ENCODE results near the gene SECISBP2. TPM values are rescaled to one million over a fixed set of nuclear protein-coding genes. Genes with fewer than 3 reads are reported as not detected.
A peak's percentile ranks its signal among the peaks of the same experiment; 100 is the strongest.
"Not testable (repeated sequence)": the region's sequence is repeated elsewhere in the genome, so short reads cannot be mapped to it uniquely, and the experiment has no call there.

The SECISBP2 gene
- total and polyA plus RNA-seq, 3 experiments from 2014 or later, result 22.4 to 37.0 (median 36.7) TPM

DNA sequence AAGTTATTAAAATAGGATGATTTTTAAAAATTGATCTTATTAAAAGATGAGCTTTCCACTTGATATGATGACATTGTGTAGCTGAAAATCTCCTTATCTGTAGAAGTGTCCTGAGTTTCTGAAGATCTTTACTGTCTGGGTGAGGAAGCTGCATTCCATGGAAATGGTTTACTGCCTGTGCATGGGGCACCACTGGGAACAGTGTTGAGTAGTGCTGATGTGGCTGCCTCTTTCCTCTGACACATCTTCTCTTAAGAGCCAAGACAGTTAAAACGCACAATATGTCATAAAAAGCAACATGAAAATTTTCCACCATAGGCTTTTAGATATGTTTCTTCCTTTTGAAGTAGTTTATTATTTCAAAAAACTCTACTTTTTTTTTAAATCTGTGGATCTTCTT lies 24.6 kb downstream of the SECISBP2 start:
- Mint-ChIP-seq H3K27ac (peak overlapping the region in 1 of 8 donors; percentile 36), H3K36me3 (peaks cover 35 to 96% (median 57%) of the 10 kb centered on the region in 3 donors)

DNA sequence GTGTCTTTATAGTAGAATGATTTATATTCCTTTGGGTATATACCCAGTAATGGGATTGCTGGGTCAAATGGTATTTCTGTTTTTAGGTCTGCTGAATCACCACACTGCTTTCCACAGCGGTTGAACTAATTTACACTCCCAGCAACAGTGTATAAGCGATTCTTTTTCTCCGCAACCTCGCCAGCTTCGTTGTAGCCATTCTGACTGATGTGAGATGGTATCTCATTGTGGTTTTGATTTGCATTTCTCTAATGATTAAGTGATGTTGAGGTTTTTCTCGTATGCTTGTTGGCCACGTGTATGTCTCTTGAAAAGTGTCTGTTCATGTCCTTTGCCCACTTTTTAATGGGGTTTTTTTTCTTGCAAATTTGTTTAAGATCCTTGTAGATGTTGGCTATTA lies 25.5 kb downstream of the SECISBP2 start:
- H3K9me3 Mint-ChIP-seq; H3K4me3 ChIP-seq (ENCODE audit: low read length); DNase-seq; CTCF ChIA-PET; H3K27ac ChIP-seq (ENCODE audit: low read depth, low read length); H3K9me3 ChIP-seq (ENCODE audit: low read length); H3K4me3 Mint-ChIP-seq; H3K27me3 ChIP-seq (ENCODE audit: insufficient read depth, low read length, poor library complexity, severe bottlenecking); H3K4me1 ChIP-seq (ENCODE audit: insufficient read depth, low read length); H3K27me3 Mint-ChIP-seq; POLR2A ChIA-PET: not testable (repeated sequence)
- peak overlapping the region in 4 of 8 donors; percentile 2 to 43 (median 18) for H3K27ac Mint-ChIP-seq
- peaks cover 35 to 96% (median 53%) of the 10 kb centered on the region in 3 donors for H3K36me3 Mint-ChIP-seq
- peaks cover 14 to 55% (median 23%) of the 10 kb centered on the region in 3 donors for H3K4me1 Mint-ChIP-seq
- peaks cover 82% of the 10 kb centered on the region for H3K36me3 ChIP-seq (ENCODE audit: insufficient read depth, low read length)

More for the DNA sequence above, 24.6 kb downstream of the SECISBP2 start:
- H3K9me3 Mint-ChIP-seq, result no peaks in the 10 kb centered on the region
- ChIA-PET CTCF (no interaction called here), POLR2A (no interaction called here)
- DNase-seq, result no peak
- H3K4me3 Mint-ChIP-seq, result no peak overlapping the region
- H3K9me3 ChIP-seq (ENCODE audit: low read length), result no peaks in the 10 kb centered on the region
- no peaks in the 10 kb centered on the region for H3K27me3 ChIP-seq (ENCODE audit: insufficient read depth, low read length, poor library complexity, severe bottlenecking)
- H3K36me3 ChIP-seq (ENCODE audit: insufficient read depth, low read length), result peaks cover 81% of the 10 kb centered on the region
- no peaks in the 10 kb centered on the region for H3K4me1 ChIP-seq (ENCODE audit: insufficient read depth, low read length)
- no peak overlapping the region for H3K4me3 ChIP-seq (ENCODE audit: low read length)
- H3K27ac ChIP-seq (ENCODE audit: low read depth, low read length), result no peak overlapping the region
- peaks cover 16 to 59% (median 23%) of the 10 kb centered on the region in 3 donors for H3K4me1 Mint-ChIP-seq
- H3K27me3 Mint-ChIP-seq, result no peaks in the 10 kb centered on the region

- CTCF ChIA-PET, result no interaction called here
- H3K27me3 ChIP-seq (ENCODE audit: insufficient read depth, low read length, poor library complexity, severe bottlenecking), result no peaks in the 10 kb centered on the region
- no peaks in the 10 kb centered on the region for H3K9me3 ChIP-seq (ENCODE audit: low read length)
- no peak for DNase-seq
- H3K27ac Mint-ChIP-seq, result peak overlapping the region in 2 of 8 donors; percentile 29 to 71
- H3K4me1 ChIP-seq (ENCODE audit: insufficient read depth, low read length), result no peaks in the 10 kb centered on the region
- no peaks in the 10 kb centered on the region for H3K27me3 Mint-ChIP-seq
- H3K4me1 Mint-ChIP-seq, result peaks cover 14 to 49% (median 21%) of the 10 kb centered on the region in 3 donors
- H3K36me3 Mint-ChIP-seq, result peaks cover 39 to 97% (median 60%) of the 10 kb centered on the region in 3 donors
- POLR2A ChIA-PET, result no interaction called here
- no peak overlapping the region for H3K4me3 ChIP-seq (ENCODE audit: low read length)
- no peak overlapping the region for H3K27ac ChIP-seq (ENCODE audit: low read depth, low read length)
- H3K4me3 Mint-ChIP-seq, result no peak overlapping the region
- peaks cover 80% of the 10 kb centered on the region for H3K36me3 ChIP-seq (ENCODE audit: insufficient read depth, low read length)
- H3K9me3 Mint-ChIP-seq, result no peaks in the 10 kb centered on the region
Observed at GRCh38 chr9:89345476-89345875, 27.2 kb downstream of the SECISBP2 start.

DNA sequence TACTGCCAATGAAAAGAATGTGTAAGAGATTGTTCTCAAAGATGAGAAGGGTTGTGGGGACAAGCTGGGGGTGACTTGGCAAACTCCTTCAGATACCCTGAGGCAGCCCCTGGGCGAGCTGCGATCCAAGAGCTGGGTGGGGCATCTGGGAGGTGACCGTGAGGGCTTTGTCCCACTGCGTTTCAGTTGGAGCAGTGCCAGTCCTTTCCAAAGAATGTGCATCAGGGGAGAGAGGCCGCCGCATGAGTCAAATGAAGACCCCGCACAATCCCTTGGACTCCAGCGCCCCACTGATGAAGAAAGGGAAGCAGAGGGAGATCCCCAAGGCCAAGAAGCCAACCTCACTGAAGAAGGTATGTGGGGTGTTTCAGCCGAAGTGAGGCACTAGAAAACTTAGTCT lies 28.4 kb downstream of the SECISBP2 start:
- Histone ChIP-seq H3K4me1 (ENCODE audit: insufficient read depth, low read length) (peaks cover 5% of the 10 kb centered on the region), H3K9me3 (ENCODE audit: low read length) (no peaks in the 10 kb centered on the region), H3K4me3 (ENCODE audit: low read length) (no peak overlapping the region), H3K36me3 (ENCODE audit: insufficient read depth, low read length) (peaks cover 82% of the 10 kb centered on the region), H3K27ac (ENCODE audit: low read depth, low read length) (no peak overlapping the region), H3K27me3 (ENCODE audit: insufficient read depth, low read length, poor library complexity, severe bottlenecking) (no peaks in the 10 kb centered on the region)
- Mint-ChIP-seq H3K36me3 (peaks cover 36 to 99% (median 52%) of the 10 kb centered on the region in 3 donors), H3K27ac (peak overlapping the region in 2 of 8 donors; percentile 28 to 56), H3K4me1 (peaks cover 21 to 49% (median 32%) of the 10 kb centered on the region in 3 donors), H3K27me3 (no peaks in the 10 kb centered on the region), H3K9me3 (no peaks in the 10 kb centered on the region), H3K4me3 (no peak overlapping the region)
- no peak for DNase-seq
- POLR2A ChIA-PET, result no interaction called here
- CTCF ChIA-PET, result interaction anchor here (0.7 to 1.7 kb wide), 2 partner anchors 202 to 248 kb away, joined by 3 to 4 read pairs; no protein-coding TSS in a partner anchor

- no peaks in the 10 kb centered on the region for H3K27me3 ChIP-seq (ENCODE audit: insufficient read depth, low read length, poor library complexity, severe bottlenecking)
- Mint-ChIP-seq H3K27ac (no peak overlapping the region), H3K36me3 (peaks cover 26 to 99% (median 46%) of the 10 kb centered on the region in 3 donors), H3K4me1 (peaks cover 31 to 54% (median 36%) of the 10 kb centered on the region in 3 donors), H3K9me3 (no peaks in the 10 kb centered on the region), H3K4me3 (no peak overlapping the region), H3K27me3 (no peaks in the 10 kb centered on the region)
- no peak overlapping the region for H3K27ac ChIP-seq (ENCODE audit: low read depth, low read length)
- H3K9me3 ChIP-seq (ENCODE audit: low read length), result no peaks in the 10 kb centered on the region
- DNase-seq, result no peak
- H3K36me3 ChIP-seq (ENCODE audit: insufficient read depth, low read length), result peaks cover 80% of the 10 kb centered on the region
- ChIA-PET CTCF (interaction anchor here (1.1 to 1.7 kb wide), 3 partner anchors 11 to 201 kb away, joined by 3 to 4 read pairs (median 3); no protein-coding TSS in a partner anchor), POLR2A (no interaction called here)
- H3K4me3 ChIP-seq (ENCODE audit: low read length), result no peak overlapping the region
- peaks cover 15% of the 10 kb centered on the region for H3K4me1 ChIP-seq (ENCODE audit: insufficient read depth, low read length)
Observed at GRCh38 chr9:89347651-89348050, 29.4 kb downstream of the SECISBP2 start.

DNA sequence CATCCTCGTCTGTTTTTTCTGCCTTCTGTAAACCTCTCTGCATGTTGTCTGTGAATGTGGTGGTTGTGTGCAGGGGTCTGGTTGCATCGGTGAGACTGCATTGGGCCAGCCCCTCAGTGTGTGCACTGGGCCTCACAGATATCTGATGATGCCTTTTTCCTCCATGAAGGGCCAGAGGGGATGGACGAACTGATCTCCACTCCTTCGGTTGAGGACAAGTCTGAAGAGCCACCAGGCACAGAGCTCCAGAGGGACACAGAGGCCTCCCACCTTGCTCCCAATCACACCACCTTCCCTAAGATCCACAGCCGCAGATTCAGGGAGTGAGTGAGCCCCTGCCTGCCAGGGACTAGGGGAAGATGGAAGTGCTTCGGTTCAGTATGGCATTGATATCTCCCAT lies 31.3 kb downstream of the SECISBP2 start:
- no peak overlapping the region for H3K4me3 Mint-ChIP-seq
- no peak overlapping the region for H3K4me3 ChIP-seq (ENCODE audit: low read length)
- H3K36me3 Mint-ChIP-seq, result peaks cover 10 to 99% (median 41%) of the 10 kb centered on the region in 3 donors
- ChIA-PET POLR2A (no interaction called here), CTCF (interaction anchor here (1.2 kb wide), 1 partner anchor 11 kb away, joined by 3 read pairs; no protein-coding TSS in a partner anchor)
- no peaks in the 10 kb centered on the region for H3K9me3 Mint-ChIP-seq
- peak overlapping the region in 2 of 8 donors; percentile 27 to 61 for H3K27ac Mint-ChIP-seq
- no peaks in the 10 kb centered on the region for H3K27me3 ChIP-seq (ENCODE audit: insufficient read depth, low read length, poor library complexity, severe bottlenecking)
- no peak for DNase-seq
- H3K36me3 ChIP-seq (ENCODE audit: insufficient read depth, low read length), result peaks cover 80% of the 10 kb centered on the region
- H3K27ac ChIP-seq (ENCODE audit: low read depth, low read length), result no peak overlapping the region
- no peaks in the 10 kb centered on the region for H3K27me3 Mint-ChIP-seq
- peaks cover 21% of the 10 kb centered on the region for H3K4me1 ChIP-seq (ENCODE audit: insufficient read depth, low read length)
- H3K4me1 Mint-ChIP-seq, result peaks cover 26 to 42% (median 36%) of the 10 kb centered on the region in 3 donors
- H3K9me3 ChIP-seq (ENCODE audit: low read length), result no peaks in the 10 kb centered on the region

DNA sequence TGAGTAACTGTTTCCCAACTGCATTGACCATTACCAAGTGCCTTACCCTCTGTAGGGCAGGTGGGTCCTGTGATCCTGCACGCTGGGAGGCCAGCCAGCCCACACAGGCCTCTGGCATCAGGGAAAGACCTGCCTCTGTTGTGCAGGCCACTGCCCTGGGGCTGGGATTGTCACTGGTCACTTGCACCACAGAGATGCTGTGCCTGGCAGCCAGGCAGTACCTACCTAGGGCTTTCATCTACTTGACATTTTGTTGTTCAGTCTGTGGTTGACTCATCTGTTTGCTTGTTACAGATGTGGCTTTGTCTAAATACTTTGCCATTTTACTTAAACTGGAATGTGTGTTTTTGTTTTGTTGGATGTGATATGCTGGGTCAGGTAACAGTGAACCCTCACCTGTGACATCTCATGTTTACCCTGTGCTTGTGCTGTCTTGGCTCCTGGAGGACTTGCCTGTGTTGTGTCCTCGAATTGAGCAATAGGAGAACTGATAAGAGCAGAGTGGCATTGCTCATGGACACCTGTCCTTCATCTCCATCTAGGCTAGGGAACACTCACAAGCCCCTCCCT lies 32.8 kb downstream of the SECISBP2 start:
- H3K36me3 Mint-ChIP-seq, result peaks cover 4 to 99% (median 33%) of the 10 kb centered on the region in 3 donors
- Histone ChIP-seq H3K9me3 (ENCODE audit: low read length) (no peaks in the 10 kb centered on the region), H3K27ac (ENCODE audit: low read depth, low read length) (no peak overlapping the region), H3K36me3 (ENCODE audit: insufficient read depth, low read length) (peaks cover 73% of the 10 kb centered on the region), H3K27me3 (ENCODE audit: insufficient read depth, low read length, poor library complexity, severe bottlenecking) (no peaks in the 10 kb centered on the region), H3K4me1 (ENCODE audit: insufficient read depth, low read length) (peaks cover 21% of the 10 kb centered on the region), H3K4me3 (ENCODE audit: low read length) (no peak overlapping the region)
- CTCF ChIA-PET, result no interaction called here
- peak overlapping the region in 6 of 8 donors; percentile 17 to 71 (median 48) for H3K27ac Mint-ChIP-seq
- no peaks in the 10 kb centered on the region for H3K27me3 Mint-ChIP-seq
- no peaks in the 10 kb centered on the region for H3K9me3 Mint-ChIP-seq
- no peak overlapping the region for H3K4me3 Mint-ChIP-seq
- POLR2A ChIA-PET, result no interaction called here
- DNase-seq, result no peak
- peaks cover 23 to 40% (median 28%) of the 10 kb centered on the region in 3 donors for H3K4me1 Mint-ChIP-seq

DNA sequence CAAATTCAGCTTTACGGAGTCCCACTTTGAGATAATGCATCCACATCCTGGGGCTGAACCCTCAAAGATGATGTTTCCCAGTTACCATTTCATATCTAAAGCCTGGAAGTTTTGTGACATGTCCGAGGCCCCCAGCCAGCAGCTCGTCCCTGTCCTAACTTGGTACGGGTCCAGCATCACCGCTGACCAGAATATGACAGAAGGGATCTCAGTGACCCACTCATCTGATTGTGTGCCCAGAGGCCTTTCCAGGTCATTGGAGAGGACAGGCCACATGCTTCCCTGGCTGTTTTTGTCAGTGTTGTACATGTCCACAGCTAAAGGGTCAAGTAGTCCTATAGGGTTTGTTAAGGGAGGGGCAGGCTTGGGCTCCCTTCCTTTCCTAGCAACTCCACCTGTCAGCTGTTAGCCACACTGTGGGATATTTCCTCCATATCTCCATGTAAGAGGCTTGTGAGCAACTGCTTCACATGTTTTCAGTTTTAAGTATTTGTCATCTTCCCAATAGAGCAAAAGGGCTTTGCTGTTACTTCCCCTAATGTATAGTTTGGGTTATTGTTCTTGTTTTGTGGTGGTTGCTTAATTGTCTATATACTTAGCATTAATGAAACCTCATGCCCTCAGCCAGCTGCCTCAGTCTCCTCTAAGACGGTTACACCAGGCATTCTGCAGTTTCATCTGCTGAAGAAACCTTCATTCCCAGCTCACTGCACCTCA lies 33.4 kb downstream of the SECISBP2 start:
- no peaks in the 10 kb centered on the region for H3K27me3 ChIP-seq (ENCODE audit: insufficient read depth, low read length, poor library complexity, severe bottlenecking)
- H3K36me3 ChIP-seq (ENCODE audit: insufficient read depth, low read length), result peaks cover 73% of the 10 kb centered on the region
- Mint-ChIP-seq H3K4me3 (peak overlapping the region in 3 of 7 donors; percentile 10 to 51 (median 12)), H3K27me3 (no peaks in the 10 kb centered on the region), H3K36me3 (peaks cover 4 to 99% (median 34%) of the 10 kb centered on the region in 3 donors), H3K9me3 (no peaks in the 10 kb centered on the region), H3K27ac (peak overlapping the region; percentile 13 to 95 (median 80)), H3K4me1 (peaks cover 23 to 46% (median 29%) of the 10 kb centered on the region in 3 donors)
- peaks cover 21% of the 10 kb centered on the region for H3K4me1 ChIP-seq (ENCODE audit: insufficient read depth, low read length)
- H3K4me3 ChIP-seq (ENCODE audit: low read length), result no peak overlapping the region
- H3K27ac ChIP-seq (ENCODE audit: low read depth, low read length), result no peak overlapping the region
- ChIA-PET POLR2A (interaction anchor here (0.5 kb wide), 1 partner anchor 138 kb away, joined by 3 read pairs; no protein-coding TSS in a partner anchor), CTCF (interaction anchor here (0.9 kb wide), 1 partner anchor 11 kb away, joined by 3 read pairs; no protein-coding TSS in a partner anchor)
- DNase-seq, result no peak
- H3K9me3 ChIP-seq (ENCODE audit: low read length), result no peaks in the 10 kb centered on the region
